SK-N-SH (cell line): Measurements from ENCODE around the gene CTAGE9.

Experiments
- CTCF ChIP-seq: fragments of 200-600 bp; sonication (generic); IDR thresholded peaks from 2 replicates; pipeline ENCODE4 v1.6.1; 2017; ENCODE audit warnings: antibody characterized with exemption, mild to moderate bottlenecking, moderate library complexity
- EP300 ChIP-seq, 2 experiments: IDR thresholded peaks; 2 replicates each; pipeline versions ENCODE4 v1.4.0 to v1.6.1; 2012; ENCODE audit warnings: borderline replicate concordance in 1 of 2, low read depth in 1 of 2, low read length in 1 of 2
- EZH2phosphoT487 ChIP-seq: fragments of 200-600 bp; sonication (generic); IDR thresholded peaks from 2 replicates; pipeline ENCODE4 v1.6.1; 2017; ENCODE audit warnings: low read depth, mixed run types, mild to moderate bottlenecking, antibody characterized with exemption, moderate library complexity, borderline replicate concordance
- FOSL2 ChIP-seq: IDR thresholded peaks from 2 replicates; pipeline ENCODE4 v1.4.0; 2012; ENCODE audit warnings: low read depth, mild to moderate bottlenecking, moderate library complexity, borderline replicate concordance
- MAX ChIP-seq: IDR thresholded peaks from 2 replicates; pipeline ENCODE4 v1.4.0; 2012; ENCODE audit warnings: low read depth

DNA sequence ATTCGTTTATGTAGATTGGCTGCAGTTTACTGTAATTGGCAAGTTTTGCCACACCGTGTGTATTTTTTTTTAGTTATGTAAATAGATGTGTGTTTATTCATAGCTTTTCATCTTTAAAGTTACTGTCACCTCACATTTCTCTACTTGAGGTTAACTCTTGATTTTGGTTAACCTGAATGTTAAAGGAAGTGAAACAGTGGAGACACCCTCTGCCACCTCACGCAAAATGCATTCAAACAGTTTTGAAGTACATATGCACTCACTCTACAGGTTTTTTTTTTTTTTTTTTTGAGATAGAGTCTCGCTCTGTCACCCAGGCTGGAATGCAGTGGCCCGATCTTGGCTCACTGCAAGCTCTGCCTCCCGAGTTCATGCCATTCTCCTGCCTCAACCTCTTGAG, 27.3 kb downstream of the CTAGE9 start:
- no peak for TF ChIP-seq CTCF
- no peak for TF ChIP-seq EZH2phosphoT487
- TF ChIP-seq FOSL2 = no peak
- no peak for TF ChIP-seq EP300 (IDR thresholded peaks at IDR 0.05; ENCODE audit: borderline replicate concordance in 1 of 2, low read depth in 1 of 2, low read length in 1 of 2)
- TF ChIP-seq MAX = no peak
